Astrocyte (in vitro differentiated cells and primary cell): Measurements from ENCODE around the gene WSCD2. TPM values are rescaled to one million over a fixed set of nuclear protein-coding genes. Genes with fewer than 3 reads are reported as not detected.

Experiments used
- DNase-seq: peaks from one replicate; pipeline ENCODE4 v3.0.0-alpha.2; 2010; ENCODE audit warnings: low read depth
- FAIRE-seq: peaks from 2 replicates; lab custom pipeline; 2011; peaks lifted over from hg19 to GRCh38; lab: Jason Lieb, UNC
- H2AFZ ChIP-seq: 2 replicates; pipeline ENCODE4 v1.6.0; 2012; ENCODE audit warnings: low read depth, low read length, inconsistent platforms
- H3K27ac ChIP-seq: 2 replicates; pipeline ENCODE4 v1.5.1; 2011; ENCODE audit warnings: low read depth, low read length, inconsistent platforms
- H3K27me3 ChIP-seq: 2 replicates; pipeline ENCODE4 v1.6.0; 2011; ENCODE audit warnings: low read length, inconsistent platforms; ENCODE audit not compliant: insufficient read depth
- H3K36me3 ChIP-seq: 2 replicates; pipeline ENCODE4 v1.5.1; 2011; ENCODE audit warnings: low read length, inconsistent platforms; ENCODE audit not compliant: insufficient read depth
- H3K4me1 ChIP-seq: 2 replicates; pipeline ENCODE4 v1.5.1; 2011; ENCODE audit warnings: low read length, inconsistent platforms; ENCODE audit not compliant: insufficient read depth
- H3K4me2 ChIP-seq: 2 replicates; pipeline ENCODE4 v1.6.0; 2012; ENCODE audit warnings: low read length, inconsistent platforms
- H3K4me3 ChIP-seq: 2 replicates; pipeline ENCODE4 v1.5.1; 2011; ENCODE audit warnings: low read depth, mild to moderate bottlenecking, low read length, inconsistent platforms; ENCODE audit not compliant: insufficient read depth
- H3K79me2 ChIP-seq: 2 replicates; pipeline ENCODE4 v1.6.0; 2012; ENCODE audit warnings: mild to moderate bottlenecking, low read length, inconsistent platforms; ENCODE audit not compliant: insufficient read depth
- H3K9ac ChIP-seq: 2 replicates; pipeline ENCODE4 v1.6.0; 2012; ENCODE audit warnings: mild to moderate bottlenecking, low read length, inconsistent platforms
- H3K9me3 ChIP-seq: 2 replicates; pipeline ENCODE4 v1.5.1; 2012; ENCODE audit warnings: low read depth, mild to moderate bottlenecking, low read length, inconsistent platforms; ENCODE audit not compliant: insufficient read depth
- H4K20me1 ChIP-seq: 2 replicates; pipeline ENCODE4 v1.6.0; 2012; ENCODE audit warnings: low read length, inconsistent platforms; ENCODE audit not compliant: insufficient read depth
- H3K27ac Mint-ChIP-seq: one replicate; pipeline ENCODE4 v1.8.0; 2021; ENCODE audit warnings: mild to moderate bottlenecking, mixed read lengths; ENCODE audit not compliant: unreplicated experiment
- H3K27me3 Mint-ChIP-seq: one replicate; pipeline ENCODE4 v1.8.0; 2021; ENCODE audit warnings: low read depth, mixed read lengths; ENCODE audit not compliant: unreplicated experiment
- H3K36me3 Mint-ChIP-seq: one replicate; pipeline ENCODE4 v1.8.0; 2021; ENCODE audit warnings: low read depth, mixed read lengths; ENCODE audit not compliant: unreplicated experiment
- H3K4me1 Mint-ChIP-seq: one replicate; pipeline ENCODE4 v1.8.0; 2021; ENCODE audit warnings: low read depth, mixed read lengths; ENCODE audit not compliant: unreplicated experiment
- H3K4me3 Mint-ChIP-seq: one replicate; pipeline ENCODE4 v1.8.0; 2021; ENCODE audit warnings: mild to moderate bottlenecking, moderate library complexity, mixed read lengths; ENCODE audit not compliant: unreplicated experiment
- H3K9me3 Mint-ChIP-seq: one replicate; pipeline ENCODE4 v1.8.0; 2021; ENCODE audit warnings: mild to moderate bottlenecking, mixed read lengths; ENCODE audit not compliant: unreplicated experiment
- EZH2 ChIP-seq: IDR thresholded peaks from 2 replicates; pipeline ENCODE4 v1.6.1; 2012; ENCODE audit warnings: mild to moderate bottlenecking, low read length, inconsistent platforms; ENCODE audit not compliant: insufficient read depth
- total RNA-seq: library from RNA; stranded (reverse); gene quantifications from 2 replicates; pipeline ENCODE4 v1.2.1, GENCODE V29; 2021
- TF ChIP-seq, protein P1 (sequence below): IDR thresholded peaks from 2 replicates; pipeline ENCODE4 v1.5.1; 2011; ENCODE audit warnings: low read depth, mild to moderate bottlenecking, inconsistent platforms, low read length, moderate library complexity; ENCODE audit not compliant: insufficient read depth

Gene WSCD2
- total RNA-seq, 1 donor from 2014 or later: 0.11 TPM

DNA sequence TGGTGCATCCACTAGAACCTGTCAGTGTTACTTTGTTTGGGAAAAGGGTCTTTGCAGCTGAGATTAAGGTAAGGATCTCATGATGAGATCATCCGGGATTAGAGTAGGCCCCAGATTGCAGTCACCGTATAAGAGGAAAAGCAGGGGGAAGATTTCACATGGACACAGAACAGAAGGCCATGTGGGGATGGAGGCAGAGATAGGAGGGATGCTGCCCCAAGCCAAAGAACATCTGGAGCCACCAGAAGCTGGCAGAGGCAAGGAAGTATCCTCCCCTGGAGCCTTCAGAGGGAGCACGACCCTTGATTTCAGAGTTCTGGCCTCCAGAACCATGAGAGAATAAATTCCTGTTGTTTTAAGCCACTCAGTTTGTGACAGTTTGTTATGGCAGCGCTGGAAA, 170.4 kb downstream of the WSCD2 start:
- DNase-seq (no peak), FAIRE-seq (no peak)
- TF ChIP-seq, protein P1, sequence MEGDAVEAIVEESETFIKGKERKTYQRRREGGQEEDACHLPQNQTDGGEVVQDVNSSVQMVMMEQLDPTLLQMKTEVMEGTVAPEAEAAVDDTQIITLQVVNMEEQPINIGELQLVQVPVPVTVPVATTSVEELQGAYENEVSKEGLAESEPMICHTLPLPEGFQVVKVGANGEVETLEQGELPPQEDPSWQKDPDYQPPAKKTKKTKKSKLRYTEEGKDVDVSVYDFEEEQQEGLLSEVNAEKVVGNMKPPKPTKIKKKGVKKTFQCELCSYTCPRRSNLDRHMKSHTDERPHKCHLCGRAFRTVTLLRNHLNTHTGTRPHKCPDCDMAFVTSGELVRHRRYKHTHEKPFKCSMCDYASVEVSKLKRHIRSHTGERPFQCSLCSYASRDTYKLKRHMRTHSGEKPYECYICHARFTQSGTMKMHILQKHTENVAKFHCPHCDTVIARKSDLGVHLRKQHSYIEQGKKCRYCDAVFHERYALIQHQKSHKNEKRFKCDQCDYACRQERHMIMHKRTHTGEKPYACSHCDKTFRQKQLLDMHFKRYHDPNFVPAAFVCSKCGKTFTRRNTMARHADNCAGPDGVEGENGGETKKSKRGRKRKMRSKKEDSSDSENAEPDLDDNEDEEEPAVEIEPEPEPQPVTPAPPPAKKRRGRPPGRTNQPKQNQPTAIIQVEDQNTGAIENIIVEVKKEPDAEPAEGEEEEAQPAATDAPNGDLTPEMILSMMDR: no peak
- no peak for TF ChIP-seq EZH2
- H3K4me3 Mint-ChIP-seq: no peak overlapping the region
- no peak overlapping the region for H3K27ac Mint-ChIP-seq
- Histone ChIP-seq H2AFZ (no peak overlapping the region), H3K9me3 (no peaks in the 10 kb centered on the region), H3K36me3 (no peaks in the 10 kb centered on the region), H4K20me1 (no peaks in the 10 kb centered on the region), H3K4me2 (no peak overlapping the region), H3K27ac (no peak overlapping the region), H3K27me3 (no peaks in the 10 kb centered on the region), H3K4me3 (no peak overlapping the region), H3K9ac (no peak overlapping the region), H3K4me1 (peaks cover 16% of the 10 kb centered on the region), H3K79me2 (no peaks in the 10 kb centered on the region)
- peaks cover 32% of the 10 kb centered on the region for H3K27me3 Mint-ChIP-seq
- H3K36me3 Mint-ChIP-seq: peaks cover 3% of the 10 kb centered on the region
- H3K9me3 Mint-ChIP-seq: peaks cover 2% of the 10 kb centered on the region
- H3K4me1 Mint-ChIP-seq: peaks cover 12% of the 10 kb centered on the region

Other genes starting within 250 kb of the WSCD2 start
- 0.57 and 2.2 TPM in 2 replicates for gene CMKLR1, start 210.0 kb downstream of the WSCD2 start, total RNA-seq